ENCODE data around the gene LIAS.
A peak's percentile ranks its signal among the peaks of the same experiment; 100 is the strongest.

LIAS gene

GRCh38 chr4:39521253-39521919 is 62.5 kb downstream of the LIAS start:
- DNase-seq (ENCODE audit: extremely low spot score), result no peak
- no peak for TF ChIP-seq CTCF (IDR thresholded peaks at IDR 0.05; ENCODE audit: control extremely low read depth, extremely low read depth, low read depth, missing control alignments)
- ChIA-PET POLR2A (no interaction called here), CTCF (no interaction called here)

GRCh38 chr4:39522068-39522467 is 63.2 kb downstream of the LIAS start:
- ChIA-PET CTCF (interaction anchor here (1.0 kb wide), 2 partner anchors 8 to 11 kb away, joined by 3 read pairs; no protein-coding TSS in a partner anchor), POLR2A (no interaction called here)
- no peak for TF ChIP-seq CTCF (IDR thresholded peaks at IDR 0.05; ENCODE audit: control extremely low read depth, extremely low read depth, low read depth, missing control alignments)

GRCh38 chr4:39524161-39524957 is 65.5 kb downstream of the LIAS start:
- no peak for DNase-seq (ENCODE audit: extremely low spot score)
- POLR2A ChIA-PET, result interaction anchor here (0.6 kb wide), 2 partner anchors 36 to 1206 kb away, joined by 3 read pairs; no protein-coding TSS in a partner anchor
- CTCF ChIA-PET, result interaction anchor here (1.1 to 1.4 kb wide), 3 partner anchors 14 to 450 kb away, joined by 3 to 6 read pairs (median 4); no protein-coding TSS in a partner anchor
- TF ChIP-seq CTCF (IDR thresholded peaks at IDR 0.05; ENCODE audit: control extremely low read depth, extremely low read depth, low read depth, missing control alignments), result no peak

More at GRCh38 chr4:39522068-39522467, 63.2 kb downstream of the LIAS start:
- no peak for DNase-seq (ENCODE audit: extremely low spot score)

GRCh38 chr4:39525822-39526690 is 67.2 kb downstream of the LIAS start:
- POLR2A ChIA-PET, result no interaction called here
- CTCF ChIA-PET, result interaction anchor here (1.2 kb wide), 1 partner anchor 29 kb away, joined by 4 read pairs; no protein-coding TSS in a partner anchor
- no peak for TF ChIP-seq CTCF (IDR thresholded peaks at IDR 0.05; ENCODE audit: control extremely low read depth, extremely low read depth, low read depth, missing control alignments)
- DNase-seq (ENCODE audit: extremely low spot score), result peak; percentile 15

GRCh38 chr4:39526765-39527295 is 68.0 kb downstream of the LIAS start:
- peak; percentile 47 for DNase-seq (ENCODE audit: extremely low spot score)
- CTCF ChIA-PET, result interaction anchor here (0.7 to 1.0 kb wide), 3 partner anchors 17 to 420 kb away, joined by 3 read pairs; no protein-coding TSS in a partner anchor
- POLR2A ChIA-PET, result interaction anchor here (0.5 to 1.2 kb wide), 4 partner anchors 98 to 128 kb away, joined by 3 to 5 read pairs (median 5); partner anchors contain the start of gene SMIM14
- no peak for TF ChIP-seq CTCF (IDR thresholded peaks at IDR 0.05; ENCODE audit: control extremely low read depth, extremely low read depth, low read depth, missing control alignments)

All from GM10248 (cell line).